Astrocyte (in vitro differentiated cells and primary cell): ENCODE results near the gene UST.

ENCODE experiments used
- CTCF ChIP-seq: IDR thresholded peaks from 2 replicates; pipeline ENCODE4 v1.5.1; 2011; ENCODE audit warnings: low read depth, mild to moderate bottlenecking, inconsistent platforms, low read length, moderate library complexity; ENCODE audit not compliant: insufficient read depth
- EZH2 ChIP-seq: IDR thresholded peaks from 2 replicates; pipeline ENCODE4 v1.6.1; 2012; ENCODE audit warnings: mild to moderate bottlenecking, low read length, inconsistent platforms; ENCODE audit not compliant: insufficient read depth

GRCh38 chr6:148842296-148843019 is 95.6 kb downstream of the UST start:
- TF ChIP-seq CTCF (no peak), EZH2 (no peak)
